WERI-Rb-1 (cell line): ENCODE results near the gene PHF21A.

Experiments used
- DNase-seq: peaks from one replicate; pipeline ENCODE4 v3.0.0-alpha.2; 2020
- H3K27ac ChIP-seq: fragments of 250-450 bp; sonication (Bioruptor Pico); 2 replicates; pipeline ENCODE4 v1.5.1; 2020; ENCODE audit warnings: mild to moderate bottlenecking, moderate library complexity
- H3K27me3 ChIP-seq: fragments of 250-450 bp; sonication (Bioruptor Pico); 2 replicates; pipeline ENCODE4 v1.5.1; 2021; ENCODE audit warnings: mild to moderate bottlenecking, low read depth, moderate library complexity; ENCODE audit not compliant: insufficient read depth, severe bottlenecking
- H3K36me3 ChIP-seq: fragments of 250-450 bp; sonication (Bioruptor Pico); 2 replicates; pipeline ENCODE4 v1.5.1; 2020; ENCODE audit warnings: mild to moderate bottlenecking, moderate library complexity
- H3K4me3 ChIP-seq: 2 replicates; pipeline ENCODE4 v1.5.1; 2011; ENCODE audit warnings: low read depth, mild to moderate bottlenecking, control low read depth, low read length
- H3K9me3 ChIP-seq: fragments of 250-450 bp; sonication (Bioruptor Pico); 2 replicates; pipeline ENCODE4 v1.5.1; 2021; ENCODE audit warnings: mild to moderate bottlenecking, moderate library complexity; ENCODE audit not compliant: severe bottlenecking
- CTCF ChIP-seq: IDR thresholded peaks from 2 replicates; pipeline ENCODE4 v1.5.1; 2011; ENCODE audit warnings: low read depth, mild to moderate bottlenecking, control low read depth, inconsistent platforms, low read length

Gene PHF21A

GRCh38 chr11:45930951-45931570 is 190.2 kb downstream of the PHF21A start:
- DNase-seq = no peak
- no peak for TF ChIP-seq CTCF
- Histone ChIP-seq H3K4me3 (no peak overlapping the region), H3K9me3 (no peaks in the 10 kb centered on the region), H3K27ac (no peak overlapping the region), H3K36me3 (peaks cover 34% of the 10 kb centered on the region), H3K27me3 (no peaks in the 10 kb centered on the region)

GRCh38 chr11:45930031-45930794 is 191.0 kb downstream of the PHF21A start:
- no peaks in the 10 kb centered on the region for H3K9me3 ChIP-seq
- H3K27me3 ChIP-seq = no peaks in the 10 kb centered on the region
- peaks cover 31% of the 10 kb centered on the region for H3K36me3 ChIP-seq
- no peak for DNase-seq
- no peak overlapping the region for H3K4me3 ChIP-seq
- H3K27ac ChIP-seq = no peak overlapping the region
- no peak for TF ChIP-seq CTCF

GRCh38 chr11:45929486-45930030 is 191.7 kb downstream of the PHF21A start:
- Histone ChIP-seq H3K27ac (no peak overlapping the region), H3K9me3 (no peaks in the 10 kb centered on the region), H3K4me3 (no peak overlapping the region), H3K36me3 (peaks cover 25% of the 10 kb centered on the region), H3K27me3 (no peaks in the 10 kb centered on the region)
- TF ChIP-seq CTCF = no peak
- no peak for DNase-seq

- no peak overlapping the region for H3K4me3 ChIP-seq
- no peaks in the 10 kb centered on the region for H3K9me3 ChIP-seq
- H3K27me3 ChIP-seq = no peaks in the 10 kb centered on the region
- H3K27ac ChIP-seq = no peak overlapping the region
- DNase-seq = no peak
- no peak for TF ChIP-seq CTCF
- H3K36me3 ChIP-seq = peaks cover 18% of the 10 kb centered on the region
Observed at GRCh38 chr11:45928535-45929215, 192.6 kb downstream of the PHF21A start.

- TF ChIP-seq CTCF = no peak
- H3K36me3 ChIP-seq = peaks cover 13% of the 10 kb centered on the region
Observed at GRCh38 chr11:45927684-45928413, 193.4 kb downstream of the PHF21A start.

More at GRCh38 chr11:45927684-45928413, 193.4 kb downstream of the PHF21A start:
- H3K27me3 ChIP-seq = no peaks in the 10 kb centered on the region
- no peaks in the 10 kb centered on the region for H3K9me3 ChIP-seq
- no peak overlapping the region for H3K27ac ChIP-seq
- H3K4me3 ChIP-seq = no peak overlapping the region
- DNase-seq = no peak
